ENCODE data around the gene GTF3C4.

Gene GTF3C4

GRCh38 chr9:132663117-132663516, 7.1 kb upstream of the GTF3C4 start:
- Histone ChIP-seq H3K4me3 (ENCODE audit: insufficient read length, low read depth) (no peak overlapping the region), H3K9me3 (ENCODE audit: insufficient read depth, low read length) (peaks cover 10% of the 10 kb centered on the region; the same call in 1 of the 2 replicates), H3K36me3 (ENCODE audit: insufficient read depth, insufficient read length, low read length) (peaks cover 79% of the 10 kb centered on the region), H3K4me1 (ENCODE audit: insufficient read depth, insufficient read length) (peaks cover 3% of the 10 kb centered on the region), H3K9ac (ENCODE audit: insufficient read length, low read depth) (no peak overlapping the region), H3K27me3 (ENCODE audit: insufficient read depth, insufficient read length) (no peaks in the 10 kb centered on the region)
- TF ChIP-seq YY1 (IDR thresholded peaks at IDR 0.05; ENCODE audit: insufficient read depth, insufficient read length) (no peak), SUZ12 (IDR thresholded peaks at IDR 0.05; ENCODE audit: extremely low read depth, insufficient read depth, insufficient read length) (no peak), ZNF274 (IDR thresholded peaks at IDR 0.05; ENCODE audit: low read depth, low read length) (no peak)
- peak; percentile 57 for DNase-seq (ENCODE audit: low read depth, low spot score)

GRCh38 chr9:132663851-132664250, 6.4 kb upstream of the GTF3C4 start:
- TF ChIP-seq SUZ12 (IDR thresholded peaks at IDR 0.05; ENCODE audit: extremely low read depth, insufficient read depth, insufficient read length) (no peak), YY1 (IDR thresholded peaks at IDR 0.05; ENCODE audit: insufficient read depth, insufficient read length) (no peak), ZNF274 (IDR thresholded peaks at IDR 0.05; ENCODE audit: low read depth, low read length) (no peak)
- Histone ChIP-seq H3K36me3 (ENCODE audit: insufficient read depth, insufficient read length, low read length) (peaks cover 75% of the 10 kb centered on the region), H3K9me3 (ENCODE audit: insufficient read depth, low read length) (peaks cover 10% of the 10 kb centered on the region; the same call in 1 of the 2 replicates), H3K9ac (ENCODE audit: insufficient read length, low read depth) (no peak overlapping the region), H3K27me3 (ENCODE audit: insufficient read depth, insufficient read length) (no peaks in the 10 kb centered on the region), H3K4me3 (ENCODE audit: insufficient read length, low read depth) (no peak overlapping the region), H3K4me1 (ENCODE audit: insufficient read depth, insufficient read length) (peaks cover 3% of the 10 kb centered on the region)
- no peak for DNase-seq (ENCODE audit: low read depth, low spot score)

DNA sequence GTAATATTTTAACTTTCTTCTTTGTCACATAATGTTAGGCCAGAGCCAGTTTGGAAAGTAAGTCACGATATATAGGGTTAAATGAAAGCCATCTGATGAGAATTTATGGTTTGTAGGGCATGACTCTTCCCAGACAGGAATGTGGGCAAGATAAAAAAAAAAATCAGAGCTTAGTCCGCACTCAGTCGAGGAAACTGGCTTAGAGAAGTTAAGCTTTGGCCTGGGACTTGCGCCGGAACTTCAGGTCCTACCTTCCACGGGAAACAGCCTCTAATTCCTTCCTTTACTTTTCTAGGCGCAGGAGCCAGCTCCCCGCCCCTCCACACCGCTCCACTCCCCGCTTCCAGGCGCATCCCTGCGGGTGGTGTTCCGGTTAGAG, 956 bp upstream of the GTF3C4 start:
- peak overlapping the region; percentile 100 for H3K4me3 ChIP-seq (ENCODE audit: insufficient read length, low read depth)
- peak; percentile 68 for DNase-seq (ENCODE audit: low read depth, low spot score)
- H3K9me3 ChIP-seq (ENCODE audit: insufficient read depth, low read length): peaks cover 19% of the 10 kb centered on the region; the same call in 1 of the 2 replicates
- peak overlapping the region; percentile 99 for H3K9ac ChIP-seq (ENCODE audit: insufficient read length, low read depth)
- no peak for TF ChIP-seq YY1 (IDR thresholded peaks at IDR 0.05; ENCODE audit: insufficient read depth, insufficient read length)
- no peak for TF ChIP-seq SUZ12 (IDR thresholded peaks at IDR 0.05; ENCODE audit: extremely low read depth, insufficient read depth, insufficient read length)
- no peak for TF ChIP-seq ZNF274 (IDR thresholded peaks at IDR 0.05; ENCODE audit: low read depth, low read length)
- no peaks in the 10 kb centered on the region for H3K27me3 ChIP-seq (ENCODE audit: insufficient read depth, insufficient read length)
- peaks cover 47% of the 10 kb centered on the region for H3K36me3 ChIP-seq (ENCODE audit: insufficient read depth, insufficient read length, low read length)
- peaks cover 3% of the 10 kb centered on the region for H3K4me1 ChIP-seq (ENCODE audit: insufficient read depth, insufficient read length)

GRCh38 chr9:132669698-132670456, 387 bp upstream of the GTF3C4 start, which contains the start of gene DDX31:
Gene DDX31, minus strand, starts transcription at chr9:132669983. Its CDS starts 49 bp downstream, at chr9:132669934.
- peak within 1 kb of the TSS; percentile 100 for H3K4me3 ChIP-seq (ENCODE audit: insufficient read length, low read depth)
- peaks cover 14% of the 10 kb centered on the region; the same call in 1 of the 2 replicates for H3K9me3 ChIP-seq (ENCODE audit: insufficient read depth, low read length)
- peak within 1 kb of the TSS; percentile 99 for H3K9ac ChIP-seq (ENCODE audit: insufficient read length, low read depth)
- no peak for TF ChIP-seq YY1 (IDR thresholded peaks at IDR 0.05; ENCODE audit: insufficient read depth, insufficient read length)
- no peak for TF ChIP-seq ZNF274 (IDR thresholded peaks at IDR 0.05; ENCODE audit: low read depth, low read length)
- no peak for TF ChIP-seq SUZ12 (IDR thresholded peaks at IDR 0.05; ENCODE audit: extremely low read depth, insufficient read depth, insufficient read length)
- H3K27me3 ChIP-seq (ENCODE audit: insufficient read depth, insufficient read length): no peaks in the 10 kb centered on the region
- peaks cover 41% of the 10 kb centered on the region for H3K36me3 ChIP-seq (ENCODE audit: insufficient read depth, insufficient read length, low read length)
- H3K4me1 ChIP-seq (ENCODE audit: insufficient read depth, insufficient read length): peaks cover 1% of the 10 kb centered on the region
- DNase-seq (ENCODE audit: low read depth, low spot score): peak; percentile 60

DNA sequence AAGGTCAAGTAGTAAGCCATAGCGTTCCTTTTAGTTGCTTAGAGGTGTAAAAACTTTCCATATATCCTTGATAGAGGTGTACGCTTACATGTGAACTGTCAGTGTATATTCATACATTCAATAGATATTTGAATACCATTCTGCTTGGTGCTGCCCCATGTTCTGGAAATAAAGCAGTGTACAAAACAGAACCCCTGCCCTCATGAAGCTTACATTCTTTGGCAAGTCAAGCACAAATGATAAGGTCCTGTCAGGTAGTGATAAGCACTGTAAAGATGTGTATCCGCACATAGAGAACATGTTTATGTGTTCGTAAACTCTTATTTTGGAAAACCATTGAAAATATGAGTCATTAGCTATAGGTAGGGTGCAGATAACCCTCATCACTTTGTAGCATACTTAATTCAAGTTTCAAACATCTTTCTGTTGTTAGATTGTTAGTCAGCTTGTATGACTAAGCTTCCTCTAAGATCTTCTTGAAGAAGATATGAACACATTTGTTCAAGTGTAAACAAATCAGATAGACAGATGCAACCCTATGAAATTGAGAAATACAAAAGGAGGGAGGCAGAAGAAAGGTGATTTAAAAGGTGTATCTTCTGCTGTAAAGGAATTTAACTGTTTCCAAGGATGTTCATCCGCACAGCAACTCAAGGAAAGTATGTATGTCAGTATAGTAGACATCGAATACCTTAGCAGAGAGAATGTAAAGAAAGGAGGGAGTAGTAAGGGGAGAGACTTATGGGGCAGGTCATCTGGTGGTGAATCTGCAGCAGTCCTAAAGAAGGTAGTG, 1.6 kb downstream of the GTF3C4 start:
- Histone ChIP-seq H3K36me3 (ENCODE audit: insufficient read depth, insufficient read length, low read length) (peaks cover 23% of the 10 kb centered on the region), H3K9ac (ENCODE audit: insufficient read length, low read depth) (peak overlapping the region; percentile 99), H3K4me1 (ENCODE audit: insufficient read depth, insufficient read length) (no peaks in the 10 kb centered on the region), H3K27me3 (ENCODE audit: insufficient read depth, insufficient read length) (no peaks in the 10 kb centered on the region), H3K9me3 (ENCODE audit: insufficient read depth, low read length) (peaks cover 10% of the 10 kb centered on the region; the same call in 1 of the 2 replicates), H3K4me3 (ENCODE audit: insufficient read length, low read depth) (peak overlapping the region; percentile 100)
- DNase-seq (ENCODE audit: low read depth, low spot score): no peak
- TF ChIP-seq SUZ12 (IDR thresholded peaks at IDR 0.05; ENCODE audit: extremely low read depth, insufficient read depth, insufficient read length): no peak
- no peak for TF ChIP-seq YY1 (IDR thresholded peaks at IDR 0.05; ENCODE audit: insufficient read depth, insufficient read length)
- no peak for TF ChIP-seq ZNF274 (IDR thresholded peaks at IDR 0.05; ENCODE audit: low read depth, low read length)

DNA sequence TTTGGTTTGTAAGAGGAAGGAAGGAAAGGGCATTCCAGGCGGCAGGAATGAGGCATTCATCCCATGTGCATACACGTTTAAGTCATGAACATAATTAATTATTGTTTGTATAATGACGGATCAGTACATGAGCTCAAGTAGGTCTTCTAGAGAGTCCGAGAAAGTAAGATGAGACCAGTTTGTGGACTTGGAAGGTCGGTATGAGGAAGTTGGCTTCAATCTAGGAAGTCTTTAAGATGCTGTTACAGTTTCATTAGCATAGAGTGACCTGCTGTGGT, 2.1 kb downstream of the GTF3C4 start:
- no peak overlapping the region for H3K9ac ChIP-seq (ENCODE audit: insufficient read length, low read depth)

DNA sequence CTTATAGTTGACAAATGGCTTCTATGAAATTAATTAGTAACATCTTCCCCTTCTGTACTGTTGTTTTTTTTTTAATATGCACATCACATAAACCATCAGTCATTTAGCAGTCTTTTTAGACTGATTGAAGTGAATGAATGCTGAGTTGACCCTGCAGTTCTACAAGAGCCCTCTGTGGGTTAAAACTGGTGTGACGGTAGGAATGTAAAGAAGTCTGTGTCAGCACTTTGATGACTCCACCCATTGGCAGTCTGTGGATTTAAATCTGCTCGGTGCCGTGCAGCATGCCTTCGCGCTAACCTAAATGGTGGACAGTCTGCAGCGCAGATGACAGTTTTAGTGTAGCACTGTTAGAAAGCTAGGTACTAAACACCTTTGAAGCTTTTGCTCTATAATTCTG, 3.1 kb downstream of the GTF3C4 start:
- H3K27me3 ChIP-seq (ENCODE audit: insufficient read depth, insufficient read length): no peaks in the 10 kb centered on the region
- TF ChIP-seq YY1 (IDR thresholded peaks at IDR 0.05; ENCODE audit: insufficient read depth, insufficient read length): no peak
- TF ChIP-seq SUZ12 (IDR thresholded peaks at IDR 0.05; ENCODE audit: extremely low read depth, insufficient read depth, insufficient read length): no peak
- TF ChIP-seq ZNF274 (IDR thresholded peaks at IDR 0.05; ENCODE audit: low read depth, low read length): no peak
- H3K9me3 ChIP-seq (ENCODE audit: insufficient read depth, low read length): peaks cover 10% of the 10 kb centered on the region; the same call in 1 of the 2 replicates
- DNase-seq (ENCODE audit: low read depth, low spot score): no peak
- peaks cover 27% of the 10 kb centered on the region for H3K36me3 ChIP-seq (ENCODE audit: insufficient read depth, insufficient read length, low read length)
- no peaks in the 10 kb centered on the region for H3K4me1 ChIP-seq (ENCODE audit: insufficient read depth, insufficient read length)
- H3K9ac ChIP-seq (ENCODE audit: insufficient read length, low read depth): no peak overlapping the region
- no peak overlapping the region for H3K4me3 ChIP-seq (ENCODE audit: insufficient read length, low read depth)

More for the DNA sequence above, 2.1 kb downstream of the GTF3C4 start:
- TF ChIP-seq YY1 (IDR thresholded peaks at IDR 0.05; ENCODE audit: insufficient read depth, insufficient read length) (no peak), ZNF274 (IDR thresholded peaks at IDR 0.05; ENCODE audit: low read depth, low read length) (no peak)
- no peak for DNase-seq (ENCODE audit: low read depth, low spot score)
- Histone ChIP-seq H3K4me3 (ENCODE audit: insufficient read length, low read depth) (no peak overlapping the region), H3K36me3 (ENCODE audit: insufficient read depth, insufficient read length, low read length) (peaks cover 26% of the 10 kb centered on the region), H3K9me3 (ENCODE audit: insufficient read depth, low read length) (peaks cover 10% of the 10 kb centered on the region; the same call in 1 of the 2 replicates), H3K4me1 (ENCODE audit: insufficient read depth, insufficient read length) (no peaks in the 10 kb centered on the region), H3K27me3 (ENCODE audit: insufficient read depth, insufficient read length) (no peaks in the 10 kb centered on the region)
